DMS153 treated with DMSO at 0.1 percent for 48 hours (cell line): Measurements from ENCODE around the gene PRAMEF18.
"Not testable (repeated sequence)": the region's sequence is repeated elsewhere in the genome, so short reads cannot be mapped to it uniquely, and the experiment has no call there.

Source experiments
- DNase-seq: peaks from one replicate; lab custom pipeline; 2025; ENCODE audit not compliant: unreplicated experiment; lab: John Stamatoyannopoulos, UW

Gene PRAMEF18

GRCh38 chr1:13225675-13226204 lies at the start of gene PRAMEF18:
Gene PRAMEF18, minus strand, starts transcription at chr1:13226154. Its CDS starts 48 bp downstream, at chr1:13226106.
- not testable (repeated sequence) for DNase-seq

- DNase-seq: not testable (repeated sequence)
Measured at GRCh38 chr1:13265124-13265523, 39.2 kb upstream of the PRAMEF18 start.

GRCh38 chr1:13253898-13254297 lies 27.9 kb upstream of the PRAMEF18 start, which contains the start of gene PRAMEF5:
Gene PRAMEF5, plus strand, starts transcription at chr1:13254198. Its CDS starts 5,071 bp downstream, at chr1:13259269.
- DNase-seq: not testable (repeated sequence)

- DNase-seq: not testable (repeated sequence)
Measured at GRCh38 chr1:13247122-13247521, 21.2 kb upstream of the PRAMEF18 start.

- not testable (repeated sequence) for DNase-seq
Measured at GRCh38 chr1:13246554-13246871, 20.6 kb upstream of the PRAMEF18 start.

GRCh38 chr1:13245841-13246553 lies 20.0 kb upstream of the PRAMEF18 start:
- not testable (repeated sequence) for DNase-seq

- not testable (repeated sequence) for DNase-seq
Measured at GRCh38 chr1:13243536-13244263, 17.7 kb upstream of the PRAMEF18 start.

- DNase-seq: not testable (repeated sequence)
Measured at GRCh38 chr1:13239633-13240032, 13.7 kb upstream of the PRAMEF18 start.

GRCh38 chr1:13237572-13237971 lies 11.6 kb upstream of the PRAMEF18 start:
- DNase-seq: not testable (repeated sequence)

- DNase-seq: not testable (repeated sequence)
Measured at GRCh38 chr1:13234057-13234456, 8.1 kb upstream of the PRAMEF18 start.

- DNase-seq: not testable (repeated sequence)
Measured at GRCh38 chr1:13232056-13232455, 6.1 kb upstream of the PRAMEF18 start.

- DNase-seq: not testable (repeated sequence)
Measured at GRCh38 chr1:13231061-13231750, 5.3 kb upstream of the PRAMEF18 start.

GRCh38 chr1:13230601-13231000 lies 4.6 kb upstream of the PRAMEF18 start:
- DNase-seq: not testable (repeated sequence)

GRCh38 chr1:13230096-13230495 lies 4.1 kb upstream of the PRAMEF18 start:
- not testable (repeated sequence) for DNase-seq

- no peak for DNase-seq
Measured at GRCh38 chr1:13228343-13228781, 2.4 kb upstream of the PRAMEF18 start.

- DNase-seq: not testable (repeated sequence)
Measured at GRCh38 chr1:13227271-13228055, 1.5 kb upstream of the PRAMEF18 start.

GRCh38 chr1:13224480-13225060 lies 1.4 kb downstream of the PRAMEF18 start:
- DNase-seq: no peak

GRCh38 chr1:13222788-13223187 lies 3.2 kb downstream of the PRAMEF18 start:
- not testable (repeated sequence) for DNase-seq

GRCh38 chr1:13219203-13219602 lies 6.8 kb downstream of the PRAMEF18 start:
- not testable (repeated sequence) for DNase-seq

- not testable (repeated sequence) for DNase-seq
Measured at GRCh38 chr1:13216619-13217018, 9.3 kb downstream of the PRAMEF18 start.
